ENCODE measurements around the gene GASK1A. TPM values are rescaled to one million over a fixed set of nuclear protein-coding genes. Genes with fewer than 3 reads are reported as not detected.

The GASK1A gene
- total and polyA plus RNA-seq, 2 experiments from 2014 or later: 2.6 to 11.1 TPM

GRCh38 chr3:42934910-42935309 lies 44.2 kb upstream of the GASK1A start:
- H3K4me3 Mint-ChIP-seq: no peak overlapping the region
- no peak overlapping the region for H3K27ac Mint-ChIP-seq
- H3F3A ChIP-seq (replicated peaks; ENCODE audit: low read depth): no peaks in the 10 kb centered on the region
- H3K27me3 ChIP-seq (ENCODE audit: insufficient read depth): no peaks in the 10 kb centered on the region
- no peak overlapping the region for H2AFZ ChIP-seq
- no peaks in the 10 kb centered on the region for H3K36me3 Mint-ChIP-seq (ENCODE audit: low read depth)
- no peaks in the 10 kb centered on the region; the same call in 2 of the 3 replicates for H3K4me1 Mint-ChIP-seq
- H3K9me2 ChIP-seq (ENCODE audit: insufficient read depth): no peaks in the 10 kb centered on the region
- no peak overlapping the region for H3K4me3 ChIP-seq
- TF ChIP-seq CREB1 (CRISPR knock-in tag; IDR thresholded peaks at IDR 0.05; ENCODE audit: low read depth) (no peak), ZNF331 (CRISPR knock-in tag; IDR thresholded peaks at IDR 0.05; ENCODE audit: low read depth) (no peak), EZH2 (IDR thresholded peaks at IDR 0.05; ENCODE audit: low read depth, unreplicated experiment) (no peak), EZH2phosphoT487 (IDR thresholded peaks at IDR 0.05; ENCODE audit: unreplicated experiment) (no peak), ETS1 (IDR thresholded peaks at IDR 0.05) (no peak), NANOG (IDR thresholded peaks at IDR 0.05; ENCODE audit: borderline replicate concordance) (no peak), POLR2AphosphoS5 (IDR thresholded peaks at IDR 0.05; ENCODE audit: low read depth) (no peak), ZNF114 (CRISPR knock-in tag; IDR thresholded peaks at IDR 0.05) (no peak), JUNB (IDR thresholded peaks at IDR 0.05; ENCODE audit: unreplicated experiment) (no peak), CTCF (conservative IDR thresholded peaks at IDR 0.05; ENCODE audit: low read depth in 2 of 2) (no peak), REST (IDR thresholded peaks at IDR 0.05; ENCODE audit: unreplicated experiment) (no peak), ZNF462 (CRISPR knock-in tag; IDR thresholded peaks at IDR 0.05) (no peak), STAT1 (IDR thresholded peaks at IDR 0.05; ENCODE audit: unreplicated experiment) (no peak)
- H3K4me1 ChIP-seq (ENCODE audit: insufficient read depth): no peaks in the 10 kb centered on the region
- ATAC-seq: no peak
- no peaks in the 10 kb centered on the region for H3K79me2 ChIP-seq (replicated peaks; ENCODE audit: insufficient read depth)
- H3K9me3 Mint-ChIP-seq: no peaks in the 10 kb centered on the region
- no peaks in the 10 kb centered on the region for H4K20me1 ChIP-seq (replicated peaks; ENCODE audit: insufficient read depth)
- H3K4me2 ChIP-seq: no peak overlapping the region
- H3K36me3 ChIP-seq (ENCODE audit: insufficient read depth): no peaks in the 10 kb centered on the region
- H3K27me3 Mint-ChIP-seq (ENCODE audit: insufficient read depth, low read depth, poor library complexity): peaks cover 3% of the 10 kb centered on the region
- DNase-seq (ENCODE audit: low spot score): no peak
- H3K27ac ChIP-seq (ENCODE audit: low read depth): no peak overlapping the region

Measured in GM23338 (cell line).